ENCODE results near the gene EGFLAM. TPM values are rescaled to one million over a fixed set of nuclear protein-coding genes. Genes with fewer than 3 reads are reported as not detected.

The EGFLAM gene
- polyA plus RNA-seq, 1 donor from 2014 or later, result not detected

- Histone ChIP-seq H3K36me3 (ENCODE audit: insufficient read depth, low read length) (no peaks in the 10 kb centered on the region), H3K9ac (ENCODE audit: low read length) (no peak overlapping the region), H3K9me3 (ENCODE audit: low read length) (no peaks in the 10 kb centered on the region), H3K79me2 (replicated peaks; ENCODE audit: insufficient read depth, low read length) (no peaks in the 10 kb centered on the region), H3K4me3 (ENCODE audit: low read length) (no peak overlapping the region), H2AFZ (ENCODE audit: low read depth, low read length) (no peak overlapping the region), H3K4me2 (ENCODE audit: low read length) (no peak overlapping the region), H3K9me2 (ENCODE audit: insufficient read depth, low read length) (no peaks in the 10 kb centered on the region), H3K27me3 (ENCODE audit: insufficient read depth, low read depth, low read length) (no peaks in the 10 kb centered on the region), H3F3A (ENCODE audit: insufficient read depth, low read length, poor library complexity, severe bottlenecking) (no peaks in the 10 kb centered on the region), H4K20me1 (ENCODE audit: insufficient read depth) (no peaks in the 10 kb centered on the region), H3K27ac (ENCODE audit: low read length) (no peak overlapping the region)
- TF ChIP-seq EP300 (conservative IDR thresholded peaks at IDR 0.05; ENCODE audit: poor library complexity, severe bottlenecking), result no peak
- TF ChIP-seq EZH2 (IDR thresholded peaks at IDR 0.05; ENCODE audit: borderline replicate concordance, insufficient read depth, low read length, poor library complexity, severe bottlenecking), result no peak
- TF ChIP-seq SMC3 (conservative IDR thresholded peaks at IDR 0.05; ENCODE audit: poor library complexity), result no peak
- no peak for TF ChIP-seq TAF1 (IDR thresholded peaks at IDR 0.05; ENCODE audit: low read depth)
- TF ChIP-seq POLR2AphosphoS5 (IDR thresholded peaks at IDR 0.05), result no peak
These were observed 31.1 kb downstream of the EGFLAM start for GRCh38 chr5:38289457-38289856.

GRCh38 chr5:38290028-38290653 is 31.8 kb downstream of the EGFLAM start:
- no peak for TF ChIP-seq SMC3 (conservative IDR thresholded peaks at IDR 0.05; ENCODE audit: poor library complexity)
- TF ChIP-seq TAF1 (IDR thresholded peaks at IDR 0.05; ENCODE audit: low read depth), result no peak
- TF ChIP-seq REST (IDR thresholded peaks at IDR 0.05; ENCODE audit: borderline replicate concordance), result no peak
- no peak for TF ChIP-seq MXI1 (conservative IDR thresholded peaks at IDR 0.05; ENCODE audit: poor library complexity, severe bottlenecking)
- TF ChIP-seq RAD21 (conservative IDR thresholded peaks at IDR 0.05), result no peak
- TF ChIP-seq CTCF (IDR thresholded peaks at IDR 0.05; ENCODE audit: poor library complexity, severe bottlenecking), result no peak
- no peak for TF ChIP-seq EP300 (conservative IDR thresholded peaks at IDR 0.05; ENCODE audit: poor library complexity, severe bottlenecking)
- TF ChIP-seq EZH2 (IDR thresholded peaks at IDR 0.05; ENCODE audit: borderline replicate concordance, insufficient read depth, low read length, poor library complexity, severe bottlenecking), result no peak
- TF ChIP-seq POLR2AphosphoS5 (IDR thresholded peaks at IDR 0.05), result no peak
- Histone ChIP-seq H4K20me1 (ENCODE audit: insufficient read depth) (no peaks in the 10 kb centered on the region), H3F3A (ENCODE audit: insufficient read depth, low read length, poor library complexity, severe bottlenecking) (no peaks in the 10 kb centered on the region), H3K27me3 (ENCODE audit: insufficient read depth, low read depth, low read length) (no peaks in the 10 kb centered on the region), H2AFZ (ENCODE audit: low read depth, low read length) (no peak overlapping the region), H3K9ac (ENCODE audit: low read length) (no peak overlapping the region), H3K27ac (ENCODE audit: low read length) (no peak overlapping the region), H3K79me2 (replicated peaks; ENCODE audit: insufficient read depth, low read length) (no peaks in the 10 kb centered on the region), H3K4me3 (ENCODE audit: low read length) (no peak overlapping the region), H3K36me3 (ENCODE audit: insufficient read depth, low read length) (no peaks in the 10 kb centered on the region), H3K9me3 (ENCODE audit: low read length) (no peaks in the 10 kb centered on the region), H3K9me2 (ENCODE audit: insufficient read depth, low read length) (no peaks in the 10 kb centered on the region), H3K4me2 (ENCODE audit: low read length) (no peak overlapping the region)

All from neural cell (in vitro differentiated cells).